Erythroblast (primary cell): ENCODE measurements around the gene PAQR8.

Experiments used
- GATA1 ChIP-seq: IDR thresholded peaks from 2 replicates; pipeline ENCODE4 v1.6.1; 2011; ENCODE audit warnings: low read depth, mild to moderate bottlenecking, control low read depth, low read length, moderate library complexity
- POLR2A ChIP-seq: IDR thresholded peaks from 2 replicates; pipeline ENCODE4 v1.6.1; 2011; ENCODE audit warnings: mild to moderate bottlenecking, low read length

- TF ChIP-seq POLR2A (no peak), GATA1 (no peak)
These were observed 1.4 kb downstream of the PAQR8 start for GRCh38 chr6:52363228-52363867.
